PC-9 (cell line): ENCODE measurements around the gene ACMSD. TPM values are rescaled to one million over a fixed set of nuclear protein-coding genes. Genes with fewer than 3 reads are reported as not detected.

Experiments used
- BruUV-seq: library from RNA; stranded (reverse); fragments of 400-500 nt; replicated peaks from 2 replicates; lab custom pipeline; 2021; lab: Mats Ljungman, UMichigan
- CTCF ChIA-PET: fragments of 300-600 bp; sonication (Branson Sonifier 250); formaldehyde crosslinking; loops from one replicate; lab custom pipeline; 2022; ENCODE audit warnings: antibody characterized with exemption; lab: Charles Lee
- POLR2A ChIA-PET: fragments of 300-600 bp; sonication (Branson Sonifier 250); formaldehyde crosslinking; loops from one replicate; lab custom pipeline; 2022; ENCODE audit warnings: antibody characterized with exemption; ENCODE audit not compliant: unreplicated experiment; lab: Charles Lee
- DNase-seq, 2 experiments: peaks; one replicate each; pipeline versions ENCODE4 v3.0.0 to v3.0.0-alpha.2; 2015 to 2022; ENCODE audit warnings: mixed read lengths in 1 of 2
- H2AFZ ChIP-seq: fragments of 200-600 bp; sonication (generic); 2 replicates; pipeline ENCODE4 v1.8.1; 2017; ENCODE audit warnings: antibody characterized with exemption
- H3F3A ChIP-seq: fragments of 200-600 bp; sonication (generic); 2 replicates; pipeline ENCODE4 v1.8.1; 2017; ENCODE audit warnings: antibody characterized with exemption, mild to moderate bottlenecking, low read depth; ENCODE audit not compliant: insufficient read depth
- H3K27ac ChIP-seq: fragments of 200-600 bp; sonication (generic); 2 replicates; pipeline ENCODE4 v1.6.1; 2016; ENCODE audit warnings: mixed run types
- H3K27me3 ChIP-seq: fragments of 200-600 bp; sonication (generic); 2 replicates; pipeline ENCODE4 v1.6.1; 2016; ENCODE audit warnings: low read depth, mixed run types; ENCODE audit not compliant: insufficient read depth
- H3K36me3 ChIP-seq: fragments of 200-600 bp; sonication (generic); 2 replicates; pipeline ENCODE4 v1.6.1; 2016; ENCODE audit warnings: low read depth, mixed run types
- H3K4me1 ChIP-seq: fragments of 200-600 bp; sonication (generic); replicated peaks from 2 replicates; pipeline ENCODE4 v1.6.1; 2016; ENCODE audit warnings: mixed run types; ENCODE audit not compliant: insufficient read depth
- H3K4me2 ChIP-seq: fragments of 200-600 bp; sonication (generic); 2 replicates; pipeline ENCODE4 v1.6.1; 2017; ENCODE audit warnings: mixed run types
- H3K4me3 ChIP-seq: fragments of 200-600 bp; sonication (generic); 2 replicates; pipeline ENCODE4 v1.6.1; 2016; ENCODE audit warnings: mixed run types
- H3K79me2 ChIP-seq: fragments of 200-600 bp; sonication (generic); 2 replicates; pipeline ENCODE4 v1.6.1; 2017; ENCODE audit warnings: low read depth, mixed run types
- H3K9me2 ChIP-seq: fragments of 200-600 bp; sonication (generic); 2 replicates; pipeline ENCODE4 v1.8.1; 2017; ENCODE audit warnings: mild to moderate bottlenecking; ENCODE audit not compliant: insufficient read depth
- H3K9me3 ChIP-seq: fragments of 200-600 bp; sonication (generic); 2 replicates; pipeline ENCODE4 v1.8.1; 2016; ENCODE audit warnings: low read depth; ENCODE audit not compliant: insufficient read depth
- H4K20me1 ChIP-seq: fragments of 200-600 bp; sonication (generic); 2 replicates; pipeline ENCODE4 v1.8.1; 2017; ENCODE audit not compliant: insufficient read depth
- EZH2 ChIP-seq: fragments of 200-600 bp; sonication (generic); IDR thresholded peaks from 2 replicates; pipeline ENCODE4 v1.8.0; 2017; ENCODE audit warnings: antibody characterized with exemption, low read depth
- intact Hi-C: fragments of 100-400 bp; cut with micrococcal nuclease; formaldehyde crosslinking; loops from one replicate; pipeline ENCODE4 v1.10.0; 2022; ENCODE audit not compliant: unreplicated experiment
- total RNA-seq: library from RNA; stranded (reverse); gene quantifications from 2 replicates; pipeline ENCODE4 v1.2.3, GENCODE V29; 2021
- TF ChIP-seq, protein P1 (sequence below): fragments of 200-600 bp; sonication (generic); conservative IDR thresholded peaks from 2 replicates; pipeline ENCODE4 v1.6.1; 2017; ENCODE audit warnings: mixed run types, antibody characterized with exemption, mild to moderate bottlenecking, moderate library complexity

Gene ACMSD
- total RNA-seq, 1 experiment from 2014 or later, result not detected

DNA sequence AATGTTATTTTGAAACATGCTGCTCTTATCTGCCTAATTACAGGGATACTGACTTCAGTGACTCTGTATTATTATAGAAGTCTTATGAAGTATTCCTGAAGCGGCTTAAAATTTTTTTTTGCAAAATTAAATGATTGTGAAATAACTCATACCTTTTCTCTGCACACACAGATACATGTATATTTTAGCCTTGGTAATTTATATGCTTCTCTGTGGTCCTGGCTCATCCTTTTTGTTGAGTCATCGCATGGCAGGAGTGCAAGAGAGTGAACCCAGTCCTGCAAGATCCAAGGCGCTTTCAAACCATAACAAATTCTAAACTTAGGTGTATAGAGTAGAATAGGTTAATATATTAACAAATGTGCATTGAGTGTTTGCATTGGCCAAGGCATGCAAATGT is 88.8 kb downstream of the ACMSD start:
- POLR2A ChIA-PET, result interaction anchor here (0.6 kb wide), 1 partner anchor 10 kb away, joined by 3 read pairs; no protein-coding TSS in a partner anchor
- Histone ChIP-seq H2AFZ (no peak overlapping the region), H3K27me3 (no peaks in the 10 kb centered on the region), H3F3A (peaks cover 3% of the 10 kb centered on the region; the same call in 1 of the 2 replicates), H3K79me2 (peaks cover 98% of the 10 kb centered on the region), H3K4me3 (no peak overlapping the region), H3K4me2 (no peak overlapping the region), H3K4me1 (no peaks in the 10 kb centered on the region), H3K9me2 (no peaks in the 10 kb centered on the region), H3K36me3 (peaks cover 19% of the 10 kb centered on the region), H3K9me3 (no peaks in the 10 kb centered on the region), H3K27ac (no peak overlapping the region), H4K20me1 (peaks cover 95% of the 10 kb centered on the region)
- intact Hi-C loops, result no loop called here
- CTCF ChIA-PET, result no interaction called here
- BruUV-seq, result no TSS peak
- DNase-seq, result no peak
- TF ChIP-seq, protein P1, sequence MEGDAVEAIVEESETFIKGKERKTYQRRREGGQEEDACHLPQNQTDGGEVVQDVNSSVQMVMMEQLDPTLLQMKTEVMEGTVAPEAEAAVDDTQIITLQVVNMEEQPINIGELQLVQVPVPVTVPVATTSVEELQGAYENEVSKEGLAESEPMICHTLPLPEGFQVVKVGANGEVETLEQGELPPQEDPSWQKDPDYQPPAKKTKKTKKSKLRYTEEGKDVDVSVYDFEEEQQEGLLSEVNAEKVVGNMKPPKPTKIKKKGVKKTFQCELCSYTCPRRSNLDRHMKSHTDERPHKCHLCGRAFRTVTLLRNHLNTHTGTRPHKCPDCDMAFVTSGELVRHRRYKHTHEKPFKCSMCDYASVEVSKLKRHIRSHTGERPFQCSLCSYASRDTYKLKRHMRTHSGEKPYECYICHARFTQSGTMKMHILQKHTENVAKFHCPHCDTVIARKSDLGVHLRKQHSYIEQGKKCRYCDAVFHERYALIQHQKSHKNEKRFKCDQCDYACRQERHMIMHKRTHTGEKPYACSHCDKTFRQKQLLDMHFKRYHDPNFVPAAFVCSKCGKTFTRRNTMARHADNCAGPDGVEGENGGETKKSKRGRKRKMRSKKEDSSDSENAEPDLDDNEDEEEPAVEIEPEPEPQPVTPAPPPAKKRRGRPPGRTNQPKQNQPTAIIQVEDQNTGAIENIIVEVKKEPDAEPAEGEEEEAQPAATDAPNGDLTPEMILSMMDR, result no peak
- TF ChIP-seq EZH2, result no peak

DNA sequence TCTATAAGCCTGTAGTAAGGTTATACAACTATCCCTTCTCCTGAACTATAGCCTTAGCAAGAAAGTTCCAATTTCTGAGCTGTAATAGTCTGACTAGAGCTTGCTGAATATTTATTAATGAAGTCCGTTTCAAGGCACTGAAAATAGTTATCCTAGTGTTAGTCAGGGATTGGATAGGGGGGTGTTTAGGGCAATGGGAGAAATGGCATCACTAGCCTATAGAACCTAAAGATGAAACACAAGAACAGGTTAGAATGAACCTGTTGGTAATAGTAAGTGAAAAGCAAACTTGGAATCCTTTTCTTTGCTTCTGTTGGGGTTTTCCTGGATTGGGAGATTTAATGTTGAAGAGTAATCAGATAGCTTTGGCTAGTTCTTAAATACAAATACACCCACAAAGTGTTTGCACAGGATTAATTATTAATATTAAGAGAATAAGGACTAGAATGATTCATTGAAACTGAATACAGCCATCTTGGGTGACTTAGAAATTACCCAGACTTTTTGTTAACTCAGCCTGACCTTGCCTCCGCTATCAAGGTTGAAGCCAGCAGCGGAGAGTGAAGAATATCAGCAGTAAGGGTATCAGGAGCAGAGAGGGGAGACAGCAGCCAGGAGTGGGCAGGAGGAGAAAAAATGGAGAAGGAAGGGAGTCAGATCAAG is 94.6 kb downstream of the ACMSD start:
- POLR2A ChIA-PET, result no interaction called here
- Histone ChIP-seq H3K9me3 (no peaks in the 10 kb centered on the region), H3K4me3 (no peak overlapping the region), H2AFZ (no peak overlapping the region), H3F3A (peaks cover 3% of the 10 kb centered on the region; the same call in 1 of the 2 replicates), H3K27ac (no peak overlapping the region), H3K4me2 (no peak overlapping the region), H3K27me3 (no peaks in the 10 kb centered on the region), H3K79me2 (peaks cover 96% of the 10 kb centered on the region), H3K36me3 (peaks cover 21% of the 10 kb centered on the region), H3K9me2 (no peaks in the 10 kb centered on the region), H3K4me1 (no peaks in the 10 kb centered on the region), H4K20me1 (peaks cover 95% of the 10 kb centered on the region)
- TF ChIP-seq, protein P1, result no peak
- TF ChIP-seq EZH2, result no peak
- CTCF ChIA-PET, result no interaction called here
- BruUV-seq, result no TSS peak
- no peak for DNase-seq
- intact Hi-C loops, result no loop called here

DNA sequence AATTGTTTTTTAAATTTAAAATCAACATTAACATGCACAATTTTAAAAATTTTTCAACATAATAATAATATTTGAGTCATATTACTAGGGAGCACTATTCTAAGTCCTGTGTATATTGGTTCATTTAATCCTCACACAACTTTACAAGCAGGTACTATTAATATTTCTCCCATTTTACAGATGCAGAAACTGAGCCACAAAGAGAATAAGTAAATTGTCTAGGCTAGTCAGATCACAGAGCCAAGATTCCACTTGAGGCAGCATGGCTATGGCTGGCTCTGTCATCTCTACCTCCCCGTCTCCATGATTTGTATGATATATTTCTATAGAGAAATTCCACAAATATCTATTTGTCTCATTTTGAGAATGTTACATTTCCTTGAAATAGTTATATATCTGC is 95.3 kb downstream of the ACMSD start:
- Histone ChIP-seq H3K9me3 (no peaks in the 10 kb centered on the region), H2AFZ (no peak overlapping the region), H4K20me1 (peaks cover 94% of the 10 kb centered on the region), H3K79me2 (peaks cover 96% of the 10 kb centered on the region), H3K4me1 (no peaks in the 10 kb centered on the region), H3K4me3 (no peak overlapping the region), H3F3A (peaks cover 9% of the 10 kb centered on the region; the same call in 1 of the 2 replicates), H3K36me3 (peaks cover 21% of the 10 kb centered on the region), H3K27me3 (no peaks in the 10 kb centered on the region), H3K4me2 (no peak overlapping the region), H3K27ac (no peak overlapping the region), H3K9me2 (no peaks in the 10 kb centered on the region)
- DNase-seq, result no peak
- ChIA-PET CTCF (no interaction called here), POLR2A (no interaction called here)
- intact Hi-C loops, result no loop called here
- no peak for TF ChIP-seq EZH2
- TF ChIP-seq, protein P1, result no peak
- no TSS peak for BruUV-seq
